H1 (cell line): ENCODE results near the gene ECI1. TPM values are rescaled to one million over a fixed set of nuclear protein-coding genes. Genes with fewer than 3 reads are reported as not detected.

Experiments used
- CTCF ChIA-PET: fragments of 300-600 bp; sonication (Branson Sonifier 250); formaldehyde crosslinking; loops from one replicate; lab custom pipeline; 2021; ENCODE audit not compliant: partially characterized antibody; lab: Charles Lee
- POLR2A ChIA-PET: fragments of 300-600 bp; sonication (Branson Sonifier 250); formaldehyde crosslinking; loops from one replicate; lab custom pipeline; 2021; ENCODE audit warnings: inconsistent platforms; ENCODE audit not compliant: partially characterized antibody; lab: Charles Lee
- DNase-seq, 2 experiments: peaks; one replicate each; pipeline versions ENCODE4 v3.0.0 to v3.0.0-alpha.2; 2010 to 2022; ENCODE audit warnings: low spot score in 2 of 2, low read depth in 1 of 2, mixed read lengths in 1 of 2
- FAIRE-seq: peaks from 2 replicates; lab custom pipeline; 2011; peaks lifted over from hg19 to GRCh38; lab: Jason Lieb, UNC
- H2AFZ ChIP-seq: 2 replicates; pipeline ENCODE4 v1.8.1; 2012; ENCODE audit warnings: low read length, inconsistent platforms
- H2AK5ac ChIP-seq: 2 replicates; pipeline ENCODE4 v1.6.1; 2013; ENCODE audit warnings: low read depth, low read length
- H2BK120ac ChIP-seq: replicated peaks from 2 replicates; pipeline ENCODE3; 2013; ENCODE audit warnings: low read depth, low read length, inconsistent platforms
- H2BK12ac ChIP-seq: 2 replicates; pipeline ENCODE4 v1.6.1; 2013; ENCODE audit warnings: low read depth, low read length
- H2BK15ac ChIP-seq: 2 replicates; pipeline ENCODE4 v1.6.1; 2013; ENCODE audit warnings: low read length
- H2BK20ac ChIP-seq: 2 replicates; pipeline ENCODE4 v1.6.1; 2013; ENCODE audit warnings: low read length
- H2BK5ac ChIP-seq: 2 replicates; pipeline ENCODE4 v1.6.1; 2013; ENCODE audit warnings: low read depth, low read length
- H3K14ac ChIP-seq: 2 replicates; pipeline ENCODE4 v1.6.1; 2013; ENCODE audit warnings: inconsistent platforms; ENCODE audit not compliant: insufficient read length
- H3K18ac ChIP-seq: 2 replicates; pipeline ENCODE4 v1.6.1; 2013; ENCODE audit warnings: low read length; ENCODE audit errors: extremely low read depth
- H3K23ac ChIP-seq: 2 replicates; pipeline ENCODE4 v1.6.1; 2013; ENCODE audit warnings: inconsistent platforms; ENCODE audit not compliant: insufficient read length
- H3K23me2 ChIP-seq: 2 replicates; pipeline ENCODE4 v1.6.1; 2013; ENCODE audit warnings: low read depth, low read length
- H3K27ac ChIP-seq: 2 replicates; pipeline ENCODE4 v1.6.1; 2011; ENCODE audit warnings: low read depth, low read length, inconsistent platforms
- H3K27me3 ChIP-seq, 4 experiments: replicated peaks in 1 of 4; 1 replicate in 1 of 4; 2 replicates in 3 of 4; pipeline versions ENCODE4 v1.6.1 to v1.8.1; 2011 to 2013; ENCODE audit warnings: low read length in 3 of 4, mild to moderate bottlenecking in 3 of 4, inconsistent platforms in 2 of 4, mixed read lengths in 2 of 4, moderate library complexity in 1 of 4; ENCODE audit not compliant: control insufficient read depth in 3 of 4, insufficient read depth in 3 of 4; ENCODE audit errors: extremely low read depth in 1 of 4
- H3K36me3 ChIP-seq, 4 experiments: 2 replicates each; pipeline versions ENCODE4 v1.6.1 to v1.8.1; 2011 to 2013; ENCODE audit warnings: mild to moderate bottlenecking in 4 of 4, low read length in 3 of 4, moderate library complexity in 2 of 4, control low read depth in 1 of 4, inconsistent platforms in 1 of 4; ENCODE audit not compliant: insufficient read depth in 4 of 4, control insufficient read depth in 2 of 4
- H3K4ac ChIP-seq: replicated peaks from 2 replicates; pipeline ENCODE3; 2013; ENCODE audit warnings: low read length, low read depth, mixed read lengths, inconsistent platforms; ENCODE audit not compliant: insufficient read length
- H3K4me1 ChIP-seq, 4 experiments: replicated peaks in 1 of 4; 1 replicate in 1 of 4; 2 replicates in 3 of 4; pipeline versions ENCODE4 v1.6.1 to v1.8.1; 2011 to 2013; ENCODE audit warnings: low read length in 3 of 4, inconsistent platforms in 2 of 4, mixed read lengths in 1 of 4; ENCODE audit not compliant: insufficient read depth in 4 of 4, control insufficient read depth in 3 of 4
- H3K4me2 ChIP-seq, 2 experiments: 2 replicates each; pipeline versions ENCODE4 v1.6.1 to v1.8.1; 2011 to 2013; ENCODE audit warnings: low read depth in 2 of 2, low read length in 2 of 2, control low read depth in 1 of 2, inconsistent platforms in 1 of 2, mild to moderate bottlenecking in 1 of 2; ENCODE audit not compliant: insufficient read depth in 1 of 2
- H3K4me3 ChIP-seq, 4 experiments: fragments of 200-600, 300-600 bp in 1 of 4; sonication (generic), shearing (Covaris generic), sonication (Bioruptor Twin) in 1 of 4; 2 replicates each; pipeline versions ENCODE4 v1.5.1 to v1.8.1; 2011 to 2016; ENCODE audit warnings: low read length in 4 of 4, low read depth in 3 of 4, control low read depth in 2 of 4, inconsistent platforms in 2 of 4, mild to moderate bottlenecking in 2 of 4, mixed read lengths in 1 of 4, moderate library complexity in 1 of 4; ENCODE audit not compliant: insufficient read depth in 2 of 4; ENCODE audit errors: extremely low read depth in 1 of 4
- H3K56ac ChIP-seq: replicated peaks from 2 replicates; pipeline ENCODE3; 2013; ENCODE audit warnings: low read depth, mild to moderate bottlenecking, mixed read lengths, low read length, inconsistent platforms; ENCODE audit not compliant: insufficient read length
- H3K79me1 ChIP-seq: 2 replicates; pipeline ENCODE4 v1.6.1; 2013; ENCODE audit warnings: low read depth, low read length, control low read depth
- H3K79me2 ChIP-seq, 2 experiments: 2 replicates each; pipeline versions ENCODE4 v1.6.1 to v1.8.1; 2012 to 2013; ENCODE audit warnings: low read length in 2 of 2, mild to moderate bottlenecking in 2 of 2, inconsistent platforms in 1 of 2; ENCODE audit not compliant: insufficient read depth in 2 of 2, control insufficient read depth in 1 of 2
- H3K9ac ChIP-seq, 4 experiments: replicated peaks in 1 of 4; 1 replicate in 1 of 4; 2 replicates in 3 of 4; pipeline versions ENCODE4 v1.6.1 to v1.8.1; 2011 to 2013; ENCODE audit warnings: low read depth in 3 of 4, low read length in 3 of 4, control low read depth in 2 of 4, mild to moderate bottlenecking in 2 of 4, moderate library complexity in 2 of 4, inconsistent platforms in 1 of 4; ENCODE audit errors: extremely low read depth in 1 of 4
- H3K9me3 ChIP-seq, 2 experiments: 2 replicates each; pipeline versions ENCODE4 v1.6.1 to v1.8.1; 2012 to 2013; ENCODE audit warnings: mild to moderate bottlenecking in 2 of 2, moderate library complexity in 2 of 2, control low read depth in 1 of 2, inconsistent platforms in 1 of 2, low read depth in 1 of 2, low read length in 1 of 2, mixed read lengths in 1 of 2; ENCODE audit not compliant: insufficient read depth in 2 of 2
- H4K20me1 ChIP-seq, 2 experiments: replicated peaks in 1 of 2; 2 replicates each; pipeline versions ENCODE3 to v1.8.1; 2011 to 2013; ENCODE audit warnings: inconsistent platforms in 2 of 2, low read length in 2 of 2, mild to moderate bottlenecking in 1 of 2; ENCODE audit not compliant: insufficient read depth in 2 of 2, control insufficient read depth in 1 of 2
- H4K5ac ChIP-seq: 2 replicates; pipeline ENCODE4 v1.6.1; 2013; ENCODE audit warnings: low read length, low read depth, mixed read lengths, inconsistent platforms; ENCODE audit not compliant: insufficient read length
- H4K8ac ChIP-seq: 2 replicates; pipeline ENCODE4 v1.8.0; 2013; ENCODE audit warnings: mild to moderate bottlenecking, moderate library complexity, low read length, inconsistent platforms; ENCODE audit not compliant: insufficient read depth; ENCODE audit errors: extremely low read depth
- H4K91ac ChIP-seq: replicated peaks from 2 replicates; pipeline ENCODE3; 2013; ENCODE audit warnings: low read length, mixed read lengths, inconsistent platforms; ENCODE audit not compliant: insufficient read length
- CTCF ChIP-seq, 3 experiments: IDR thresholded peaks; 1 replicate in 2 of 3; 2 replicates in 1 of 3; pipeline versions ENCODE4 v1.5.1 to v1.6.1; 2011; ENCODE audit warnings: low read length in 3 of 3, mild to moderate bottlenecking in 3 of 3, inconsistent platforms in 2 of 3, low read depth in 1 of 3, moderate library complexity in 1 of 3; ENCODE audit not compliant: insufficient read depth in 1 of 3; ENCODE audit errors: control extremely low read depth in 1 of 3
- E2F6 ChIP-seq: IDR thresholded peaks from 2 replicates; pipeline ENCODE4 v1.6.1; 2012; ENCODE audit warnings: inconsistent platforms
- MAFK ChIP-seq: IDR thresholded peaks from 2 replicates; pipeline ENCODE4 v1.6.1; 2012; ENCODE audit warnings: low read depth, mild to moderate bottlenecking, improper control_type of control experiment, low read length
- RBBP5 ChIP-seq: IDR thresholded peaks from 2 replicates; pipeline ENCODE4 v1.7.1; 2012; ENCODE audit warnings: low read depth, mild to moderate bottlenecking, inconsistent platforms, low read length, moderate library complexity, borderline replicate concordance
- SIRT6 ChIP-seq: IDR thresholded peaks from one replicate; pipeline ENCODE4 v1.7.1; 2012; ENCODE audit warnings: low read length, inconsistent platforms
- SRF ChIP-seq: IDR thresholded peaks from 2 replicates; pipeline ENCODE4 v1.6.1; 2011; ENCODE audit warnings: mild to moderate bottlenecking, low read depth, low read length, moderate library complexity
- YY1 ChIP-seq: IDR thresholded peaks from 2 replicates; pipeline ENCODE4 v1.6.1; 2011; ENCODE audit warnings: low read depth, mild to moderate bottlenecking, low read length
- WGBS, 2 experiments: shearing (Covaris generic) in 1 of 2; methylation state at CpG; one replicate each; pipeline versions ENCODE4 v1.1.6 to v1.1.7; 2013 to 2015; ENCODE audit warnings: low lambda C conversion rate in 2 of 2, mixed read lengths in 2 of 2, inconsistent platforms in 1 of 2, low coverage in 1 of 2, missing lambda C conversion rate in 1 of 2; ENCODE audit not compliant: insufficient replicate concordance in 2 of 2, insufficient coverage in 1 of 2, insufficient read length in 1 of 2; ENCODE audit errors: extremely low coverage in 1 of 2, missing lambda C conversion rate in 1 of 2; 5-methylcytosine and 5-hydroxymethylcytosine counted together
- polyA plus RNA-seq, 7 experiments: library from polyadenylated mRNA; depleted of rRNA in 3 of 7; stranded (reverse) in 5 of 7; unstranded in 2 of 7; fragments of >200 nt in 5 of 7; fragments of 200-250 nt in 2 of 7; gene quantifications; 1 replicate in 5 of 7; 2 replicates in 1 of 7; 4 replicates in 1 of 7; pipeline versions ENCODE4 v1.2.1 to v1.2.3, GENCODE V29; 2011 to 2013; ENCODE audit warnings: missing spikeins in 2 of 7, mixed read lengths in 2 of 7
- total RNA-seq: library from RNA; stranded (reverse); fragmentation: NEBNext Ultra II Directional; extraction: Animal tissue kit (Norgen Biotek cat#: 25700); gene quantifications from 2 replicates; pipeline ENCODE4 v1.2.1, GENCODE V29; 2021

ECI1 gene
- total and polyA plus RNA-seq, 2 of the 8 experiments (the other 6 are each of a cell fraction or from before 2014, with no cell fraction given), result 79.5 to 151 TPM

DNA sequence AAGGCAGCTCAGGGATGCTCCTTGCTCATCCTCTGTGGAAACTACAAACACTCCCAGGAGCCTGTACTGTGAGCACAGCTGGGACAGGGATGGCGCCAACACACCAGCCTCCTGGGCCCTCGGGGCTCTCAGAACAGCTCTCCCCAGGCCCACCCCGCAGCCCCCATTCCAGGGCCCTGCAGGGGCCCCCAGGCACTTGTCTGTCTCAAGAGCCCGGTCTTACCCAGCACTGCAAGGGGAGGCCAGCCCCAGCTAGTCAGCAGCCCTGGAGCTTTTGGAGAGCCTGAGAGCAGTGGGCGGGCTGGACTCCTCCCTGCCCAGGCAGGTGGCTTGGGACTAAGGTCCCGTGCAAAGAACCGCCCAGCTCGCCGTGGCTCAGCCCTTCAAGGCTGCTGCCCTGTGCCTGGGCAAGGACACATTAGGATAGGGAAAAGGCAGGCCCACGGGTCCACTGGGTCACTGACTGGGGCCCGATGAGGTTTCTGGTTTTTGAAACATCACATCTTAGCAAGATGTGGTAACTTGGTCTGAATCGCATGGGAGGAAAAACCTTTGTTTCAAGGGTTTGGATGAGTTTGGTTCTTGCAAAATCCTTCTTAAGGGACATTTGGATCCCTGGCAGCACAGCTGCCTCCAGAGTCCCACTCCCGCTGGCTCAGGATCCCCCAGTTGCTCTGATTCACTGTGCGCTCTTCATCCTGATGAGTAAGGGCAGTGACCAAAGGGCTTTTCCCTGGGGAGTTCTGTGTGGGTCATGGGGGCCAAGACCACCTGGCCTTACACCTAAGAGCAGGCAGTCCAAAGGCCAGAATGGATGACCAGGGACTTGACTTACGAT lies 12.3 kb downstream of the ECI1 start:
- H3K4me1 ChIP-seq, result peaks cover 0 to 19% (median 10%) of the 10 kb centered on the region in 4 experiments; a peak in 5 of 7 replicates
- H3K18ac ChIP-seq, result no peak overlapping the region
- no peaks in the 10 kb centered on the region; the same call in 1 of the 2 replicates for H3K79me1 ChIP-seq
- H4K91ac ChIP-seq, result no peak overlapping the region
- POLR2A ChIA-PET, result interaction anchor here (0.6 to 8.6 kb wide), 20 partner anchors 11 to 276 kb away, joined by 3 to 181 read pairs (median 5); partner anchors contain the start of genes BRICD5, E4F1, ECI1 and TEDC2
- no peaks in the 10 kb centered on the region for H3K9me3 ChIP-seq
- no peak overlapping the region for H2BK120ac ChIP-seq
- H3K23ac ChIP-seq, result no peak overlapping the region
- H2BK12ac ChIP-seq, result no peak overlapping the region
- no peak overlapping the region for H3K56ac ChIP-seq
- H3K4me2 ChIP-seq, result peak overlapping the region in 1 of 2 experiments; percentile 78; a peak in 3 of 4 replicates
- WGBS, 2 experiments, result 74% methylated on average over 15 of the region's 15 CpGs; no CpG with 5 or more reads in 1 of the 2 experiments
- no peak overlapping the region for H2BK5ac ChIP-seq
- no peak overlapping the region for H2AK5ac ChIP-seq
- H4K8ac ChIP-seq, result peak overlapping the region; percentile 28; the same call in 1 of the 2 replicates
- peaks cover 0 to 20% of the 10 kb centered on the region in 2 experiments for H4K20me1 ChIP-seq
- no peak overlapping the region for H3K14ac ChIP-seq
- no peak overlapping the region for H2BK15ac ChIP-seq
- H3K79me2 ChIP-seq, result no peaks in the 10 kb centered on the region
- no peak overlapping the region for H2BK20ac ChIP-seq
- no peak overlapping the region for H3K4me3 ChIP-seq
- H2AFZ ChIP-seq, result no peak overlapping the region
- peaks cover 16% of the 10 kb centered on the region; the same call in 1 of the 2 replicates for H3K23me2 ChIP-seq
- H3K27me3 ChIP-seq, result peaks cover 4 to 20% (median 16%) of the 10 kb centered on the region in 4 experiments; a peak in 6 of 7 replicates
- CTCF ChIA-PET, result interaction anchor here (0.6 to 1.8 kb wide), 11 partner anchors 8 to 189 kb away, joined by 3 to 11 read pairs (median 4); partner anchors contain the start of gene ECI1
- peak in 1 of 2 experiments; percentile 63 for DNase-seq
- H3K27ac ChIP-seq, result no peak overlapping the region
- H4K5ac ChIP-seq, result no peak overlapping the region
- no peak overlapping the region for H3K9ac ChIP-seq
- H3K36me3 ChIP-seq, result peaks cover 12 to 31% (median 14%) of the 10 kb centered on the region in 4 experiments; a peak in 7 of 8 replicates
- H3K4ac ChIP-seq, result no peak overlapping the region
- no peak for FAIRE-seq
- no peak for TF ChIP-seq MAFK
- no peak for TF ChIP-seq YY1
- no peak for TF ChIP-seq SRF
- no peak for TF ChIP-seq SIRT6
- no peak for TF ChIP-seq E2F6
- TF ChIP-seq CTCF (IDR thresholded peaks at IDR 0.05; ENCODE audit: control extremely low read depth in 1 of 3, insufficient read depth in 1 of 3, low read depth in 1 of 3, low read length in 3 of 3), result no peak
- TF ChIP-seq RBBP5, result no peak
